ENCODE results near the gene RNF169. TPM values are rescaled to one million over a fixed set of nuclear protein-coding genes. Genes with fewer than 3 reads are reported as not detected.

Gene RNF169
- total RNA-seq, 1 experiment from 2014 or later: 19.7 TPM

DNA sequence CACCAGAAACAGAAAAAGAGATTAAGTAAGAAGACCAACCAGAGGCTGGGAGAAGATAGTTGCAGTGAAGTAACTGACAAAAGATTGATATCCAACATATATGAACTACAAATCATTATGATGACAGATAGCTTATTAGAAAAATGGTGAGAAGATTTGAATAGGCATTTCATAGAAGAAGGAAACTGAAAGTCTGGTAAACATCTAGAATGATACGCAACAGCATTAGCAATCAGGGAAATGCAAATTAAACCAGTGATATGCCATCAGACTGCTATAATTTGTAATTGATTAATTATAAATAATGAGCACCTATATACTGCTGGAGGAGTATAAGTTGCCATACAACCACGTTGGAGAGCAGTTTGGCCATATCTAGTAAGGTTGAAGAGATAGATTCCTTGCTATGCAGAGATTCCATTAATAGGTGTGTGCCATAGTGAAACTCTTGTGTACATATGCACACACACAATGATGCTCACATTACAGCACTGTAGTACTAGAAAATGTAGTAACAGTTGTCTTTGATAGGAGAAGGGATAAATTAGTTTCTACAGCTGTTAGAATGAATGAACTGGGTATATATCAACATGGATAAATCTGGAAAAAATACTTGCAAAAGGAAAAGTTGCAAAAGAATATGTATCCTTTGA lies 20.5 kb downstream of the RNF169 start:
- Histone ChIP-seq H3K27ac (ENCODE audit: low read depth, low read length, poor library complexity, severe bottlenecking) (no peak overlapping the region), H3K27me3 (replicated peaks; ENCODE audit: insufficient read depth, low read depth, low read length, poor library complexity) (no peaks in the 10 kb centered on the region), H3K4me1 (ENCODE audit: insufficient read depth, low read length, poor library complexity, severe bottlenecking) (no peaks in the 10 kb centered on the region), H3K9me3 (ENCODE audit: low read depth, low read length, poor library complexity, severe bottlenecking) (no peaks in the 10 kb centered on the region), H3K4me3 (ENCODE audit: low read depth, low read length, poor library complexity, severe bottlenecking) (no peak overlapping the region), H3K36me3 (ENCODE audit: insufficient read depth, low read length, poor library complexity, severe bottlenecking) (no peaks in the 10 kb centered on the region)
- TF ChIP-seq, protein P1, sequence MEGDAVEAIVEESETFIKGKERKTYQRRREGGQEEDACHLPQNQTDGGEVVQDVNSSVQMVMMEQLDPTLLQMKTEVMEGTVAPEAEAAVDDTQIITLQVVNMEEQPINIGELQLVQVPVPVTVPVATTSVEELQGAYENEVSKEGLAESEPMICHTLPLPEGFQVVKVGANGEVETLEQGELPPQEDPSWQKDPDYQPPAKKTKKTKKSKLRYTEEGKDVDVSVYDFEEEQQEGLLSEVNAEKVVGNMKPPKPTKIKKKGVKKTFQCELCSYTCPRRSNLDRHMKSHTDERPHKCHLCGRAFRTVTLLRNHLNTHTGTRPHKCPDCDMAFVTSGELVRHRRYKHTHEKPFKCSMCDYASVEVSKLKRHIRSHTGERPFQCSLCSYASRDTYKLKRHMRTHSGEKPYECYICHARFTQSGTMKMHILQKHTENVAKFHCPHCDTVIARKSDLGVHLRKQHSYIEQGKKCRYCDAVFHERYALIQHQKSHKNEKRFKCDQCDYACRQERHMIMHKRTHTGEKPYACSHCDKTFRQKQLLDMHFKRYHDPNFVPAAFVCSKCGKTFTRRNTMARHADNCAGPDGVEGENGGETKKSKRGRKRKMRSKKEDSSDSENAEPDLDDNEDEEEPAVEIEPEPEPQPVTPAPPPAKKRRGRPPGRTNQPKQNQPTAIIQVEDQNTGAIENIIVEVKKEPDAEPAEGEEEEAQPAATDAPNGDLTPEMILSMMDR (conservative IDR thresholded peaks at IDR 0.05; ENCODE audit: low read depth, low read length): no peak
- no peak for TF ChIP-seq EZH2 (IDR thresholded peaks at IDR 0.05; ENCODE audit: borderline replicate concordance, low read depth, low read length, poor library complexity, severe bottlenecking)
- ChIA-PET POLR2A (ENCODE audit: low non-redundant PET) (no interaction called here), CTCF (no interaction called here)
- no TSS peak for BruUV-seq (replicated peaks)
- intact Hi-C loops (cut with micrococcal nuclease; ENCODE audit: unreplicated experiment): no loop called here
- no peak for DNase-seq (ENCODE audit: low spot score)

DNA sequence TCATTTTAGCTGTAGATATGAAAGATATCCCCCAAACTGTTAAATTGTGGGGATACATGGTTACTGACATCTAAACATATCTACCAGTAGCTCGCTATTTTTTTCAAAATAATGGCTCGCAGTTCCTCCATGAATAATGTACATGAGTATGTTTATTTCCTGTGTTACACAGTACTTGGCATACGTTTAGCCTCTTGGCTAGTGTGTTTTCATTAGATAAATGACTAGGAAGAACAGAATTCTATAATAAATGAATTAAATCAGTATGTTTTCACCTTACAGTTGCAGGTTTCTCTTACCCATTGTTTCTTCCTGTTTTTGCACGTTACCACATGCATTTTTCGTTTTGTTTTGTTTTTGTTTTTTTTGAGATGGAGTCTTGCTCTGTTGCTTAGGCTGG lies 21.8 kb downstream of the RNF169 start:
- no peak for TF ChIP-seq EZH2 (IDR thresholded peaks at IDR 0.05; ENCODE audit: borderline replicate concordance, low read depth, low read length, poor library complexity, severe bottlenecking)
- TF ChIP-seq, protein P1 (conservative IDR thresholded peaks at IDR 0.05; ENCODE audit: low read depth, low read length): no peak
- Histone ChIP-seq H3K9me3 (ENCODE audit: low read depth, low read length, poor library complexity, severe bottlenecking) (no peaks in the 10 kb centered on the region), H3K36me3 (ENCODE audit: insufficient read depth, low read length, poor library complexity, severe bottlenecking) (no peaks in the 10 kb centered on the region), H3K27me3 (replicated peaks; ENCODE audit: insufficient read depth, low read depth, low read length, poor library complexity) (no peaks in the 10 kb centered on the region), H3K4me1 (ENCODE audit: insufficient read depth, low read length, poor library complexity, severe bottlenecking) (no peaks in the 10 kb centered on the region), H3K27ac (ENCODE audit: low read depth, low read length, poor library complexity, severe bottlenecking) (no peak overlapping the region), H3K4me3 (ENCODE audit: low read depth, low read length, poor library complexity, severe bottlenecking) (no peak overlapping the region)
- BruUV-seq (replicated peaks): no TSS peak
- POLR2A ChIA-PET (ENCODE audit: low non-redundant PET): no interaction called here
- no peak for DNase-seq (ENCODE audit: low spot score)
- CTCF ChIA-PET: no interaction called here
- intact Hi-C loops (cut with micrococcal nuclease; ENCODE audit: unreplicated experiment): no loop called here

DNA sequence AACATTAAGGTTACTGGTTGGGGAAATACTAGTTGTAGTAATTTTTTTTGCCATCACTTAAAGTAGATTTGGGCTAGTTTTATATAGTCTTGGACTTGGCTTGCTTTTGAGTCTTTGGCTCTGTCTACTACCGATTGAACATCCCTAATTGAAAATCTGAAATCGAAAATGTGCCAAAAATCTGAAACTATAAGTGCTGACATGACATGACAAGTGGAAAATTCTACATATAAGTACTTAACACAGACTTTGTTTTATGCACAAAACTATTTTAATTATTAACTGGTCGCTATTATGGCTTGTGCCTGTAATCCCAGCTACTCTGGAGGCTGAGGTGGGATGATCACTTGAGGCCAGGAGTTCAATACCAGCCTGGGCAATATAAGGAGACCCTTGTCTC lies 22.5 kb downstream of the RNF169 start:
- H3K27me3 ChIP-seq (replicated peaks; ENCODE audit: insufficient read depth, low read depth, low read length, poor library complexity): no peaks in the 10 kb centered on the region

More for the DNA sequence above, 22.5 kb downstream of the RNF169 start:
- Histone ChIP-seq H3K9me3 (ENCODE audit: low read depth, low read length, poor library complexity, severe bottlenecking) (no peaks in the 10 kb centered on the region), H3K4me1 (ENCODE audit: insufficient read depth, low read length, poor library complexity, severe bottlenecking) (no peaks in the 10 kb centered on the region), H3K36me3 (ENCODE audit: insufficient read depth, low read length, poor library complexity, severe bottlenecking) (no peaks in the 10 kb centered on the region), H3K4me3 (ENCODE audit: low read depth, low read length, poor library complexity, severe bottlenecking) (no peak overlapping the region), H3K27ac (ENCODE audit: low read depth, low read length, poor library complexity, severe bottlenecking) (no peak overlapping the region)
- intact Hi-C loops (cut with micrococcal nuclease; ENCODE audit: unreplicated experiment): no loop called here
- POLR2A ChIA-PET (ENCODE audit: low non-redundant PET): no interaction called here
- no TSS peak for BruUV-seq (replicated peaks)
- CTCF ChIA-PET: no interaction called here
- DNase-seq (ENCODE audit: low spot score): no peak
- TF ChIP-seq EZH2 (IDR thresholded peaks at IDR 0.05; ENCODE audit: borderline replicate concordance, low read depth, low read length, poor library complexity, severe bottlenecking): no peak
- TF ChIP-seq, protein P1 (conservative IDR thresholded peaks at IDR 0.05; ENCODE audit: low read depth, low read length): no peak
